Measurements from ENCODE around the gene DDX53. TPM values are rescaled to one million over a fixed set of nuclear protein-coding genes. Genes with fewer than 3 reads are reported as not detected.

The DDX53 gene
- total RNA-seq, 1 donor from 2014 or later = not detected

- no peaks in the 10 kb centered on the region for H3K36me3 Mint-ChIP-seq
- no peak overlapping the region for H3K27ac Mint-ChIP-seq
- no peaks in the 10 kb centered on the region for H3K4me1 Mint-ChIP-seq (ENCODE audit: unreplicated experiment)
- H3K27me3 Mint-ChIP-seq = no peaks in the 10 kb centered on the region
- DNase-seq (ENCODE audit: extremely low spot score, unreplicated experiment) = no peak
- no peaks in the 10 kb centered on the region for H3K9me3 Mint-ChIP-seq
- no peak overlapping the region for H3K4me3 Mint-ChIP-seq
- TF ChIP-seq CTCF (conservative IDR thresholded peaks at IDR 0.05) = no peak
These were observed 52.6 kb downstream of the DDX53 start for GRCh38 chrX:23052324-23052723.
